NCI-H2171 treated with DMSO at 0.1 percent for 48 hours (cell line): ENCODE data around the gene TOP3A.

ENCODE experiments used
- DNase-seq: peaks from one replicate; lab custom pipeline; 2025; lab: John Stamatoyannopoulos, UW

TOP3A gene

DNA sequence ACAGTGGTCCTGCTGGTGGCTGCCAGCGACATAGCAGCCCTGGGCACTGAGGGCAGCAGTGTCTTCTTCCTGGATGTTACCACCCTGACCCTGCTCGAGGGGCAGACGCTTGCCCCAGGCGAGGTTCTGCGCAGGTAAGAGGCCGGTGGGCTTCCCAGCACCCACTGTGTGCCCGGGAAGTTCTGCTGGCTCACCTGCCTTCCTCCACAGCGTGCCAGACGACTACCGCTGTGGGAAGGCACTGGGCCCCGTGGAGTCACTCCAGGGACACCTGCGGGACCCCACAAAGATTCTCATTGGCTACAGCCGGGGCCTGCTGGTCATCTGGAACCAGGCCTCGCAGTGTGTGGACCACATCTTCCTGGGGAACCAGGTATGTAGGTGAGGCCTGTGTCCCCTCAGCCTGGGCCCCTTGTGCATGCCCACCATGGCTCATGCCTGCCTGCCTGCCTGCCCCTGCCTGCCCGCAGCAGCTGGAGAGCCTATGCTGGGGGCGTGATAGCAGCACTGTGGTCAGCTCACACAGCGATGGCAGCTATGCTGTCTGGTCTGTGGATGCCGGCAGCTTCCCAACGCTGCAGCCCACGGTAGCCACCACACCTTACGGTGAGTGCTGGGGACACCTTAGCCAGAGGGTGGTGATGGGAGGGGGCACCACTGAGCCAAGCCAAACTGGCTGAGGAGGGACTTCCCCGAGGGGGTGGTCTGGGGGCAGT, 80.8 kb downstream of the TOP3A start:
- DNase-seq = no peak

DNA sequence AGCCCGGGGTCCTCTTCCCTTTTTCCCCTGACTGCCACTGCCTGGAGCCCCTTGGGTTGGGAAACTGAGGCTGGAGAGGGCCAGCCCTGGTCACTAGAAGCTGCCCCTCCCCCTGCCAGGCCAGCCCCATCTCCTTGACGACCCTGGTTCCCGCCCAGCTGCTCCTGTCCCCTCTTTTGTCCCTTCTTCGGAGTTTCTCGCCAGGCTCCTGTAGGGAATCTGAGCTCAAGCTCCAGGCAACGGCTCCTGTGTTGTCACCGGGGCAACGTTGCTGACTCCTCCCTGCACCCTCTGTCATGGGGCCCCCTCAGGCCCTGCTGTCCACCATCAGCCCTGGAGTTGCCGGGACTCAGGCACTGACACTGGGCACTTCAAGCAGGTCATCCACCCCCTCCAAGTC, 83.6 kb downstream of the TOP3A start:
- no peak for DNase-seq

DNA sequence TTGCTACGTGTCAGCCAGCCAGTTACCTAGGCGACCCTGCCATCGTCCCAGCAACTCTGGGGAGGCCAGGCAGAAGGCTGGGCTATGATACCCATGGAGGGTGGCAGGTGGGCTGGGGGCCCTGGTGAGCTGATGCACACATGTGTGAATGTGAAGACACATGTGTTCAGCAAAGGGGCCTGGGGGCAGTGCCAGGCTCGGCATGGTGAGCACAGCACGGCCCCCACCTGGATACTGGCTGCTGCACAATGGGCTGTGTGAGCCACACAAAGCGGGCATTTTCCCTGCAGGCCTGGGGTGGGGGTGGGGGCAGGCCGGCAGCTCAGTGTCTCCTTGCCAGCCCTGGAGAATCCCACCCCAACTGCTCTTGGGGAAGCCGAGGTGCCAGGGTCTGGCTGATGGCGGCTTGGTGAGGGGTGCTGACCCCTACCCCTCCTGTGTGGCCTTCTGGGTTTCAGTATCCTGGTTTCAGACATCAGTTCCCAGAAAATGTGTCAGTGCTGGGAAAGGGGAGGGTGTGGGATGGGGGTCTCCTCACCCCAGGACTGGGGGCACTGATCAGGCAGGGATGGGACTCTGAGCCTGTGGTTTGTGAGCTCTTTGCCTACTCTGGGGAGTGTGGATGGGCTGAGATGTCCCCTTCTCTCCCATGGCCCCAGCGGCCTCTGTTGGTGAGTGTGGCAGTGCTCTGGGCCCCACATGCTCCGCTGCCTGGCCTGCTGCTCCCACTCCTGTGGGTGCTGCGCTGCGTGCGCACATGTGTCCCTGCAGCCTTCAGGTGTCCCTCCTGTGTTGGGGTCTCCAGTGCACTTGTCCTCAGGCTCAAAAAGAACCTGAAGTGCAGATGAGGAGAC, 84.3 kb downstream of the TOP3A start:
- peak; percentile 6 for DNase-seq

DNA sequence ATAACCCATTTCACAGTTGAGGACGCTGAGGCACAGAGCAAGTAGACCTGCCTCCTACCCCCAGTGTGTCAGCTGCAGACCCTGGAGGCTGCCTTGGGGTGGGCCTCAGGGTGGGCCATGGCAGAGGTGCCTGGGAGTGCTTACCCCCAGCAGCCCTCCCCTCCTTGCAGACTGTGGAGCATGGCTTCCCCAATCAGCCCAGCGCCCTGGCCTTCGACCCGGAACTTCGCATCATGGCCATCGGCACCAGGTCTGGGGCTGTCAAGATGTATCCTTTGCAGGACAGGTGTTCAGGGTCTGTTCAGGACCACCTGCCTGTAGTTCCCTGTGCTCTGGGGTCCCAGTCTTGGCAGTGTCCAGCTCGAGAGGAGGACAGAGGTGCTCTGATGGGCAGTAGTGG, 85.0 kb downstream of the TOP3A start:
- DNase-seq = no peak

DNA sequence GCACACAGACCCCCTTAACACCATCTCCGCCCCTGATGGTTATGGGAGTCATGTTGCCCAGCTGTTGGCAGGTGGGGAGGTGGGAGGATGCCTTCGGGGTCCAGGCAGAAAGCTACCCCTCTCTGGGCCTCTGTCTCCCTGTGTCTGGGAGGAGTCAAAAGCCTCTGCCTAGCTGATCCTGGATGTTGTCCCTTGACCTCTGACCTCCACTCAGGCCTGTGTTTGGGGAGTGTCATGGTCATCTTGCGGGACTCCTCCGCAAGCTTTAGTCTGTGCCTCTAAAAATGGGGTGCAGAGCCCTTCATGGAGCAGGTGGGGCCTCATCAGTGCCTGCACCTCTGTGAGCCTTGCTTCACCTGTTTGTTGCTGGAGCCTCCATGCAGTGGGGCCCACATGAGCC, 85.5 kb downstream of the TOP3A start:
- DNase-seq = no peak

DNA sequence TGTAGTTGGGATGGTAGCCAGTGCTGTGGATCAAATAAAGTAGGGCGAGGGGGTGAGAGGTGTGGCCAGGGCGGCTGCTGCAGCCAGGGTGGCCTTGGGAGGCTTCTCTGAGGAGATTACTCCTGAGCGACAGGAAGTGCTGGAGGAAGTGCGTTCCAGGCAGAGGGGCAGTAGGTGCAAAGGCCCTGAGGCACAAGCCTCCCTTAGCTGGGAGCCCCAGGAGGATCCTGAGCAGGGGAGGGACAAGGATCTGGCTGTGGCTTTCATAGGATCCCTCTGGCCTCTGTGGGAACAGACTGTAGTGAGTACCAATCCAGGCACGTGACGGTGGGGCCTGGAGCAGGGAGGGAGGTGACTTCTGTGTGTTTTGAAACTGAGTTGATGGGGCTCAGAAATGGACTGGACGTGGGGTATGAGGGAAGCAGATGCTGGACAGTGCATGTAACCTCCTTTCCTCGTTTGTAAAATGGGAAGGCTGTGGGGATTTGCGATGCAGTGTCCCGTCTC, 86.6 kb downstream of the TOP3A start:
- DNase-seq = no peak

DNA sequence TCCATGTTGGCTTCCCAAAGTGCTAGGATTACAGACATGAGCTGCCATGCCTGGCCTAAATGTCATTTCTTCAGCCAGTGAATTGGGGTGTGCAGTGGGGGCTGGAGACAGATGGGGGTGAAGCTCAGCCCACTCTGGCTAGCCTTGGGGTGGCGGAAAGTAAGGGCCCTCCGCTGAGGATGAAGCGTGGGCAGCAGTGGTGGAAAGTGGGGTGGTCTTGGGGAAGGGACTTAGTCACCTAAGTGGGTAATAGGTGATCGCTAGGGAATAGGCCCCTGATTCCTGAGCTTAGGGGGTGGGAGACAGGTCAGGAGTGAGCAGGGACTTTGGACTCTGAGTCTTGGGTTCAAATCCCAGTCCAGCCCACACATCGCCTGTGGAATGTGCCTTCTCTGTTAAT, 87.2 kb downstream of the TOP3A start:
- no peak for DNase-seq

DNA sequence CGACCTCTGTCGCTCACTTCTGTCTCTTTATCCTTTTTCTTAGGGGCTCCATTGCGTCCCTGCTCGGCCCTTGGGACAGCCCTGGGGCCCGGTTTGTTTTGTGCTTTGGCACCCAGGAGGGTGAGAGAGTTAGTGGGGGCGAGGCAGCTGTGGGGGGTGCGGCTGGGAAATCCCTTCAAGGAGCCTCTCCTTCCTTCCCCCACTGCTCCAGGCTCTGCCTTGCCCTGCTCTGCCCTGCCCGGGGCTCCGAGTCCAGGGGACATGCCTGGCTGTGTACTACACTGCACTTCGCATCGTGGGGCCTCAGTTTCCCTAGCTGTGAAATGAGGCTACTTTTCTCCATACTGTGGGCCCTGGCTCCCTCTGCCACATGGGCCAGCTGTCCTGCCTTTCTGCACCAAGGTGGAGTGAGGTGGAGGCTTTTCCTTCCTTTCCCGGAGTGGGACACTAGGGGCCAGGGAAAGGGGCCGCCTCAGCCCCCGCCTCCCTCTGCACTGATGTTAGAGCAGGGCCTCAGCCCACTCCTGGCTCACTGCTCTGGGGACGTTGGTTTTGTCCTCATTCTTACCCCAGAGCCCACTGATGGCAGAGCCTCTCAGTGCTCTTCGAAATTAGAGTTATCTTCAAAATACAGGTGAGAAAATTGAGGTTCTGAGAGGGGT, 88.4 kb downstream of the TOP3A start:
- DNase-seq = no peak

DNA sequence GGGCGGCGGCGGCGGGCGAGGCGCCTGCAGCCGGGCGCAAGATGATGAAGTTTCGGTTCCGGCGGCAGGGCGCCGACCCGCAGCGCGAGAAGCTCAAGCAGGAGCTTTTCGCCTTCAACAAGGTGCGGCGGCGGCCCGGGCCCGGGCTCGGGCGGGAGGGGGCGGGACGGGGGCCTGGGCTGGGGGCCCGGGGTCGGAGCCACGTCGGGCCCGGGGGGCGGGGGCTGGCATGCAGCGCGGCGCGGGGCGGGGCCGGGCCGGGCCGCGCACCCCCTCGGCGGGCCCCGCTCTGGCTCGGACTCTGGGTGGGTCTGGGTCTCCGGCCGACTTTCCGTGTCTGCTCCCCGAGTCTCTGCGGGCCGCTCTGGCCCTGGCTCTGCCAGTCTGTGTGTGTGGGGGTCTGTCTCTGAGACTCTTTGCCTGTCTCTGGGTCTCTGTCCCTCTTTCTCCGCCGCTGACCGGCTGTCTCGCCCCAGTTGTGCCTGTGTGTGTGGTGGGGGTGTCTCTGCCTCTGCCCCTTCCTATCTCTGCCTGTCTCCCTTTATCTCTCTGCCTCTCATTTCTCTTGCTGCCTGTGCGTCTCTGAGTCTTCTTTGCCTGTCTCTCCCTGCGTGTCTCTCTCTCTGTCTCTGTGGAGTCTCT, 89.0 kb downstream of the TOP3A start:
- DNase-seq = peak; percentile 18

DNA sequence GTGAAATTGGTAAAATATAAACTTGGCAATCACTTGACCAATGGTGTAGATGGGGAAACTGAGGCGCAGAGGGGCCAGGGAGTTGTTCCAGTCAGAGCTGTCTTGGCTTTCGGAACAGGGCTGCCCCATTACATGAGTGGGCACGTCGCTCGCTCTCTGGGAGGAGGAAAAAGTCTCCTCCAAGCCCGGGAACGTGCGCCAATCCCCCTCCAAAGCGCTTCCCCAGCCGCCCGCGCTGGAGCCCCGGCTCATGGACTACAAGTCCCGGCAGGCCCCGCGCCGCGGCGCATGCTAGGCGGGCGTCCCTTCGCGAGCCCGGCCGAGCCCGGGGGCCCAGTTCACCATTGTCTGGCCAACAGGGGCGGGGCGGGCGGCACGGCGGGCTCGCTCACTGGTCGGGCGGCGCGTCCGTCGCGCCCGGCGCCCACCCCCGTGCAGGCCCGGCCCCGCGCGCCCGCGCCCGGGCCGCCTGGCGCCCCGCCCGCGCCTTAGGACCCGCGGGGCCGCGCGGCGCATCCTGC, 89.6 kb downstream of the TOP3A start, which contains the start of gene LLGL1:
LLGL1 (plus strand) TSS at position 515 of the 521 bp plus-strand sequence. CDS start 48 bp downstream, outside the sequence.
- DNase-seq = peak; percentile 93

DNA sequence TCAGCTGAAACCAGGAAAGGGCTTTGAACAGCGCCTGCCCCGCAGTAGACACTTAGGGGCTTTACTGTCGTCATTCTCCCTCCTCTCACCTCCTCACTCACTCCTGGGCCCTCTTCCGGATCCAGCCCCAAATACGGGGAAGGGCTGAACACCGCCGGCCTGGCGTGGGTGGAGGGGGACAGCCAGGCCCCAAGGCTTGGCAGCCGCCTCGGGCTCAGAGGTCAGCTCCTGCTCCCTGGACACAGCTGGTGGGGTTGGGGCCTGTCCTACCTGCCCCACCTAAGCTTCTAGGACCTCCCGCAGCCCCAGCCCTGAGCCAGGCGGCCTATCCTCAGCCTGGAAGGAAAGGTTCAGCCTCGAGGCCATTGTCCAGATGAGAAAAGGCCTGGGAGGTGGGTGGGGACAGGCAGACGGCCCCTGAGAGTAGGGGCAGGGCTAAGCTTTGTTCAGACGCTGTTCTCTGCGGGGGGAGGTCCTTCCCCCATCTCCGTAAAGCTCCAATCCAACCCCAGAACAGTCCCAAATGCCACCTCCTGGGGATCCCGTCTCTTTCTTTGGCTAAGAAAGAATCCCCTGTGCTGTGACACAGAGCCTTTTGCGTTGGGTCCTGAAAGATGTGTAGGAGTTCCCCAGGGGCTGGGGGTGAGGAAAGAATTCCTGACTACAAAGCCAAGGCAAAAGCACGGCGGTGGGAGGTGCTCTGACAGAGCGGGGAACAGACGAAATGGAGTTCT, 90.2 kb downstream of the TOP3A start:
- DNase-seq = no peak

DNA sequence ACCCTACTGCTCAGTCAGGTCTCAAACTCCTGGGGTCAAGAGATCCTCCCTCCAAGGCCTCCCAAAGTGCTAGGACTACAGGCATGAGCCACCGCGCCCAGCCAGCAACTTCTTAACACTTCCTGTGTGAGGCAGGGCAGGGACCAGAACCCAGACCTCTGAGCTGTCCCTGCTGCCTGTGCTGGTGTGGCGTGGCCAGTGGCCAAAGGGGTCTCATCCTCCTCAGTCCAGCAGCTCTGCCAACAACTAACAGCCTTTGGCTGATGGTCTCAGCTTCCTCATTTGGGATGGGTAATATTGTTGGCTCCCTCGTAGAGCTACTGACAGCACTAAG, 90.8 kb downstream of the TOP3A start:
- no peak for DNase-seq
